Measurements from ENCODE around the gene FRMD4A.

DNA sequence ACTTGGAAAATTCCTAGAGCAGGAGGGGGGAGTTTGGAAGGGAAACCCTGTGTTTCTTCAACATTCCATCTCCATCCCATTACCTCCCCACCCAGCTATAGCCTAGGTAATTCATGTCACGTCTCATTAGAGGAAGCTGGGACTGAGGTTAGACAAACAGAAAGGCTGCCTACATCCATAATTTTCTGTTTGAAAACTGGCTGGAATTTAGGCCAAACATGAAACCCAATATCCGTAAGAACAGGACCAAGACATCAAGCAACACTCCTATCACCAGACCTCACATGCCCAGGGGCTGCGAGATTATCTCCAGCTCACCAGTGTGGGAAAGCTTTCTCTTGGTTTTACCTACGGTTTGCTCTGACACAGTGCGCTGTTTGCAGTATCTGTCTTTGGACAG lies 316.3 kb downstream of the FRMD4A start:
- TF ChIP-seq, protein P1, sequence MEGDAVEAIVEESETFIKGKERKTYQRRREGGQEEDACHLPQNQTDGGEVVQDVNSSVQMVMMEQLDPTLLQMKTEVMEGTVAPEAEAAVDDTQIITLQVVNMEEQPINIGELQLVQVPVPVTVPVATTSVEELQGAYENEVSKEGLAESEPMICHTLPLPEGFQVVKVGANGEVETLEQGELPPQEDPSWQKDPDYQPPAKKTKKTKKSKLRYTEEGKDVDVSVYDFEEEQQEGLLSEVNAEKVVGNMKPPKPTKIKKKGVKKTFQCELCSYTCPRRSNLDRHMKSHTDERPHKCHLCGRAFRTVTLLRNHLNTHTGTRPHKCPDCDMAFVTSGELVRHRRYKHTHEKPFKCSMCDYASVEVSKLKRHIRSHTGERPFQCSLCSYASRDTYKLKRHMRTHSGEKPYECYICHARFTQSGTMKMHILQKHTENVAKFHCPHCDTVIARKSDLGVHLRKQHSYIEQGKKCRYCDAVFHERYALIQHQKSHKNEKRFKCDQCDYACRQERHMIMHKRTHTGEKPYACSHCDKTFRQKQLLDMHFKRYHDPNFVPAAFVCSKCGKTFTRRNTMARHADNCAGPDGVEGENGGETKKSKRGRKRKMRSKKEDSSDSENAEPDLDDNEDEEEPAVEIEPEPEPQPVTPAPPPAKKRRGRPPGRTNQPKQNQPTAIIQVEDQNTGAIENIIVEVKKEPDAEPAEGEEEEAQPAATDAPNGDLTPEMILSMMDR (IDR thresholded peaks at IDR 0.05; ENCODE audit: insufficient read depth, low read length), result no peak
- TF ChIP-seq POLR2AphosphoS5 (IDR thresholded peaks at IDR 0.05; ENCODE audit: low read depth), result no peak
- no peak for TF ChIP-seq REST (IDR thresholded peaks at IDR 0.05; ENCODE audit: insufficient replicate concordance, low read depth)
- no peak for TF ChIP-seq GABPA (IDR thresholded peaks at IDR 0.05; ENCODE audit: low read depth)

Measured in HL-60 (cell line).